Measurements from ENCODE around the gene TLE3.

GRCh38 chr15:70120958-70121623 is 23.4 kb upstream of the TLE3 start:
- TF ChIP-seq EZH2 (IDR thresholded peaks at IDR 0.05) (no peak), POLR2AphosphoS5 (IDR thresholded peaks at IDR 0.05; ENCODE audit: borderline replicate concordance, low read depth, low read length) (no peak), FOXP2 (optimal IDR thresholded peaks at IDR 0.05; ENCODE audit: control extremely low read depth, extremely low read length, insufficient read depth) (no peak)

Data from SK-N-MC (cell line).